Activated T-helper 17 cell treated with anti-CD3 and anti-CD28 coated beads, Interleukin-2, amount 50 U/mL, for 72 hours (primary cell): ENCODE measurements around the gene ACOT7. TPM values are rescaled to one million over a fixed set of nuclear protein-coding genes. Genes with fewer than 3 reads are reported as not detected.

Experiments
- ATAC-seq: fragments of 150-1000 bp; cut with Tn5 transposase; replicated peaks from 2 replicates; pipeline ENCODE4 v1.10.0; 2021; ENCODE audit warnings: mild to moderate bottlenecking, moderate library complexity
- H3K27ac Mint-ChIP-seq: one replicate; pipeline ENCODE4 v1.8.0; 2022; ENCODE audit warnings: mixed read lengths
- H3K27me3 Mint-ChIP-seq: one replicate; pipeline ENCODE4 v1.8.0; 2022; ENCODE audit warnings: mixed read lengths
- H3K36me3 Mint-ChIP-seq: one replicate; pipeline ENCODE4 v1.8.0; 2022; ENCODE audit warnings: low read depth, mild to moderate bottlenecking, mixed read lengths
- H3K4me1 Mint-ChIP-seq: one replicate; pipeline ENCODE4 v1.8.0; 2022; ENCODE audit warnings: mixed read lengths
- H3K4me3 Mint-ChIP-seq: one replicate; pipeline ENCODE4 v1.8.0; 2022; ENCODE audit warnings: mild to moderate bottlenecking, mixed read lengths
- H3K9me3 Mint-ChIP-seq: one replicate; pipeline ENCODE4 v1.8.0; 2022; ENCODE audit warnings: mixed read lengths
- total RNA-seq, 2 donors: library from RNA; stranded (reverse); gene quantifications; one replicate each; pipeline ENCODE4 v1.2.3, GENCODE V29; 2022

Gene ACOT7
- total RNA-seq, 2 donors from 2014 or later, result 43.5 to 96.3 TPM

DNA sequence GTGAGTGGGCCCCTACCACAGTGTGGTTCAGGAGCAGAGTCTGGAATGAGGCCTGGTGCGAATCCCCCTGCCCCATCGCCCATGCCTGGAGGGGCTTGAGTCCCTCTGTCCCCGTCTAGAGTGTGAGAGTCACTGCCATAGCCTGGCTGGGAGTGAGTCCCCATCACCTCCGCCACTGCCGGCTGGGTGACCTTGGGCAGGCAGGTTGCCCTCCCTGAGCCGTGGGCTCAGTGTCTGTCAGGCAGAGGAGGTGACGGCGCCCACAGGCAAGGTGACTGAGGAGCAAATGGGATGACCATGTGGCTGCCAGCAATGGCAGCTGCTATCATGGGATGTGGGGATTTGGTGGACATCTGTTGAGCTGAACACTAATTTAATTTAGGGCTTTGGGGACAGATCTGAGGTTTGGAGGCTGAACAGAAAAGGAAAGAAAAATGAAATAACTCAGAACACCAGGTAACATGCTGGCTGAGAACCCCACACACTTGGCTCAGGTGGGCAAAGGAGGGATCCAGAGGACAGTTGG lies 94.6 kb downstream of the ACOT7 start:
- Mint-ChIP-seq H3K27ac (no peak overlapping the region), H3K4me1 (peaks cover 6% of the 10 kb centered on the region), H3K9me3 (no peaks in the 10 kb centered on the region), H3K4me3 (no peak overlapping the region), H3K27me3 (no peaks in the 10 kb centered on the region), H3K36me3 (peaks cover 11% of the 10 kb centered on the region)
- ATAC-seq, result no peak

DNA sequence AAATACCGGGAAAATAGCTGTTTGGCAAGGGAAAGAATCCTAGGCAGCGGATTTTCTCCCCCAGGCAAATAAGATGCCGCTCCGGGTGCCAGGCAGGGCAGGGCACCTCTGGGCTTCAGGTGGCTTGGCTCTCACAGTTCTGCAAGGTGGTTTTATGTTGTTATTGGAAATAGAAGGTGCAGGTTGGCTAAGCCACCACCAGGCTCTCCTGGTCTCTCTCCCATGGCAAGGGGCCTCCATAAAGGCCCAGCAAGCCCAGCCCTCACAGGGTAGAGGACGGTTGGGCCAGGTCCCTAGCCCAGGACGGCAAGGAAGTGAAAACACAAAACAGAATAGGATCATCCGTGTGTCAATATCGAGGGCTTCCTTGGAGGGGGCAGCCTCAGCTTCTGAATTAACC lies 95.0 kb downstream of the ACOT7 start:
- no peak overlapping the region for H3K4me3 Mint-ChIP-seq
- no peak for ATAC-seq
- no peaks in the 10 kb centered on the region for H3K27me3 Mint-ChIP-seq
- peaks cover 16% of the 10 kb centered on the region for H3K36me3 Mint-ChIP-seq
- no peaks in the 10 kb centered on the region for H3K9me3 Mint-ChIP-seq
- no peak overlapping the region for H3K27ac Mint-ChIP-seq
- peaks cover 6% of the 10 kb centered on the region for H3K4me1 Mint-ChIP-seq

DNA sequence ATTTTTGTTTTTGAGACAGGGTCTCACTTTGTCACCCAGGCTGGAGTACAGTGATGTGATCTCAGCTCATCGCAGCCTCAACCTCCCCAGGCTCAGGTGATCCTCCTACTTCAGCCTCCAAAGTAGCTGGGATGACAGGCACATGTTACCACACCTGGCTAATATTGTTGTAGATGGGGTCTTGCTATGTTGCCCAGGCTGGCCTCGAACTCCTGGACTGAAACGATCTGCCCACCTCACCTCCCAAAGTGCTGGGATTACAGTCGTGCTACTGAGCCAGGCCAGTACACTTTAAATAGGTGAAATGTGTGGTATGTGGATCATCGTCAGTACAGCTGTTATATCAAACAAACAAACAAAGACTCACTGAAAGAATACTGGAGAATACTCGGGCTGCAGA lies 97.7 kb downstream of the ACOT7 start:
- no peak for ATAC-seq
- H3K9me3 Mint-ChIP-seq, result no peaks in the 10 kb centered on the region
- no peak overlapping the region for H3K4me3 Mint-ChIP-seq
- H3K27ac Mint-ChIP-seq, result no peak overlapping the region
- H3K4me1 Mint-ChIP-seq, result peaks cover 5% of the 10 kb centered on the region
- H3K27me3 Mint-ChIP-seq, result no peaks in the 10 kb centered on the region
- peaks cover 21% of the 10 kb centered on the region for H3K36me3 Mint-ChIP-seq

DNA sequence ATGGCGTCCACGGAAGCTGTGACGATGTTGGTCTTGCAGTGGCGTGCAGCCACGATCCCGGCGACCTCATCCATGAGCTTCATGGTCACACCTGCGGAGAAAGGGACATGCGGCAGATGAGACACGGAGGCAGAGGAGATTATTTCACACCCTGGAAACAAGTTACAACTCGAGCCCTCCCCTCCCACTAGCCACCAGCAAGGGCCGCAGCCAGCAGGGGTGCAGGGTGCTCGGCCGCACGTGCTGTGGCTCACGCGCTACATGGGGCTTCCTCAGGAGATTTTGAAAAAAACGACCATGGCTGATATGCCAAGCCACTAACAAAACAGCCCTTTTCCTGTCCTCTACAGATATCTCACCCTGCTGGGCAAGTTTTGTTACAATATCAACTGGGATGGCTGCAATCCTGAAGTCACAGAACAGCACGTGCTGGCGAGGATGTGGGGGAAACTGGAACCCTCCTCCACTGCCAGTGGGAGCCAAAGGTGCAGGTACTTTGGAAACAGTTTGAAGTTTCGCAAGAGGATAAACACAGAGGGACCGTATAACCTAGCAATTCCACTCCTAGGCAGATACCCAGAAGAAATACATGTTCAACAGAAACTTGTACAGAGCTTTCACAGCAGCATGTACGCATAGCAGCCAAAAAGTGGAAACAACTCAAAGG lies 98.5 kb downstream of the ACOT7 start:
- ATAC-seq, result no peak
- no peak overlapping the region for H3K4me3 Mint-ChIP-seq
- no peaks in the 10 kb centered on the region for H3K4me1 Mint-ChIP-seq
- H3K9me3 Mint-ChIP-seq, result no peaks in the 10 kb centered on the region
- H3K36me3 Mint-ChIP-seq, result peaks cover 21% of the 10 kb centered on the region
- no peak overlapping the region for H3K27ac Mint-ChIP-seq
- H3K27me3 Mint-ChIP-seq, result no peaks in the 10 kb centered on the region

DNA sequence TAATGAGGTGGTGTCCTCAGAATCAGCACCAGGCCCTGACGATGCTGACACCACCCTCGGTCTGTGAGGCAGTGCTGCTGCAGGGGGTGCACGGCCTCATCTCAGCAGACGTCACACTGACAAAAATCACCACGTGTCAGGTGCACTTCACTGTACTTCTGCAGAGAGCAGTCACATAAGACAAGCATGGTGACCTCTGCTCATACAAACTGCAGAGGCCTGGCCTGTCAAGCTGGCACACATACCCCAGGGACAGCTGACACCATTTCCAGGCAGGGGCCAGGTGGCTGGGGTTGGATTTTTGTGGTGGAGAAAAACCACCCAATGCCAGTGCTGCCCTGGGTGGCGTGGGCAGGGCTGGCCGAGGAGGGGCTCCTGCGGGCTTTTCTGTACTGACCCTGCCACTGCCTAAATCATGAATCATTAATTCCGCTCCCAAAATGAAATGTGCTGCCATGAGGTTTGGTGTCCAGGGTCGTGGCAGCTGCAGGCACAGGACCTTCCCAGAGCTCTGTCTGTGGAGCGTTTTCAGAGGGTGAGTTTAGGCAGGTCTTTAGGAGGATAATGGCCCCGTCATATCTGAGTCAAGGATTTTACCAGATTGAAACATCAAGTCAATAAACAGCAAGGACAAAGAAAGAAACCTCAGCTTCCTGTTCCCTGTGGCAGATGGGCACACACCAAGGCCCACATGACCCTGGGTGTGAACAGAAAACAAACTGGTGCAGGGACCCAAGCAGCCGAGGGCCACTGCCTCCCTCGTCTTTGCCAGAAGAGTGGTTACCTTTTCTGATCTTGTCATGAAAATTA lies 99.3 kb downstream of the ACOT7 start:
- Mint-ChIP-seq H3K27ac (no peak overlapping the region), H3K27me3 (no peaks in the 10 kb centered on the region), H3K36me3 (peaks cover 21% of the 10 kb centered on the region), H3K4me3 (no peak overlapping the region), H3K9me3 (no peaks in the 10 kb centered on the region), H3K4me1 (no peaks in the 10 kb centered on the region)
- no peak for ATAC-seq

DNA sequence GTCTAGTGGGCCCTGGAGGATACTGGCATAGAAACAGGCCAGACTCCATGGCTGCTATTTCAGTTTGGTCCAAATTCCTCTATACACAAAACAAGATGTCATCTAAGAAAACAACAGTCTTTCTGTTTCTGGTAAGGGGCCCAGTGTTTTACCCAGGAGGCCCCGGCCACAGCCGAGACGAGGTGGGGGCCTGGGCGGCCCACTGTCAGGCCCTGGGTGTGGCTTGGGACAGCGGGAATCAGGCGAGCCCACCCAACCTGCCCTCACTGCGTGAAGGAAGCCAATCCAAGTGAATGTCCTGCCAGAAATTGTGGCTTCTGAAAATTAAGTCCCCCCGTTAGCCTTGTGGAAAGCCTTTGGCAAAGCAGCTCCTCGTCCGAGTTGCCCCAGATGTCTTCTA lies 101.5 kb downstream of the ACOT7 start:
- no peak for ATAC-seq
- Mint-ChIP-seq H3K27ac (no peak overlapping the region), H3K9me3 (no peaks in the 10 kb centered on the region)

DNA sequence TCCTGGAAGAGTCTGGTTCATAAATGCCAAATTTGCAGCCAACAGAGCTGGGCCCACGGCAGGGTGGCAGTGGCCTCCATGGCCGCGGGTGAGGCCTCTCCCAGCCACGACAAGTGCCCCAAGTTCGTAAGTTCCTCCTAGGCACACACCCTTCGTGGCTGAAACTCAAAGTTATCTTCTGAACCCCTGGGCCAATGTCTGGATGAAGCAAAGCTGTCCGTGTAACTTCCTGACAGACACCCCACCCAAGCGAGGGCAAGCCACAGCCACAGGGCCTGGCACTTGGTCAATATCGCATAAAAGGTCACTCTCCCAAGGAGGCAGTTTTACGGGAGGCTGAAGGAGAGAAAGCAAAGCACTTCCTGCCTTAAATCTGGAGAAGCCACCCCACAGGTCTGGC lies 104.9 kb downstream of the ACOT7 start:
- no peak overlapping the region for H3K4me3 Mint-ChIP-seq
- H3K4me1 Mint-ChIP-seq, result no peaks in the 10 kb centered on the region
- ATAC-seq, result no peak
- no peaks in the 10 kb centered on the region for H3K27me3 Mint-ChIP-seq
- H3K9me3 Mint-ChIP-seq, result no peaks in the 10 kb centered on the region
- H3K36me3 Mint-ChIP-seq, result peaks cover 7% of the 10 kb centered on the region
- no peak overlapping the region for H3K27ac Mint-ChIP-seq

More for the DNA sequence above, 101.5 kb downstream of the ACOT7 start:
- Mint-ChIP-seq H3K27me3 (no peaks in the 10 kb centered on the region), H3K4me1 (no peaks in the 10 kb centered on the region), H3K4me3 (no peak overlapping the region), H3K36me3 (peaks cover 21% of the 10 kb centered on the region)

DNA sequence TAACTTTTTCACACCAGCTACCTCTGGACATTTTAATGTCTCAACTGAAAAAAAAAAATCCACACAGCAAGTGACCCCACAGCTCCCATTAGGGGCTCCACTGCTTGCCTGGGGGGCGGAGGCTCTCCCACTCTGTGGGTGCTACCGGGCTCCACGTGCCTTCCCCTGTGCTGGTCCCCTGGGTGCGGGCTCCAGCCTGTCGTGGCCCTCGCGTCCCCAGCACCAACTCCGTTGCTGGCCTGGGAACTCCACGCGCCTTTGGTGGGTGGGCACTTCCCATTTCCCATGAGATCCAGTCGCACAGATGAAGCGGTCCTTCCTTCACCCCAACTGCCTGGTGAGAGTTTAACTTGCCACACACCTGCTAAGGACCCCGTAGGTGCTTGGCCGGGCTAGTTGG lies 105.5 kb downstream of the ACOT7 start:
- peaks cover under 1% of the 10 kb centered on the region for H3K36me3 Mint-ChIP-seq
- H3K9me3 Mint-ChIP-seq, result no peaks in the 10 kb centered on the region
- H3K27me3 Mint-ChIP-seq, result no peaks in the 10 kb centered on the region
- H3K4me3 Mint-ChIP-seq, result no peak overlapping the region
- no peaks in the 10 kb centered on the region for H3K4me1 Mint-ChIP-seq
- ATAC-seq, result no peak
- no peak overlapping the region for H3K27ac Mint-ChIP-seq

DNA sequence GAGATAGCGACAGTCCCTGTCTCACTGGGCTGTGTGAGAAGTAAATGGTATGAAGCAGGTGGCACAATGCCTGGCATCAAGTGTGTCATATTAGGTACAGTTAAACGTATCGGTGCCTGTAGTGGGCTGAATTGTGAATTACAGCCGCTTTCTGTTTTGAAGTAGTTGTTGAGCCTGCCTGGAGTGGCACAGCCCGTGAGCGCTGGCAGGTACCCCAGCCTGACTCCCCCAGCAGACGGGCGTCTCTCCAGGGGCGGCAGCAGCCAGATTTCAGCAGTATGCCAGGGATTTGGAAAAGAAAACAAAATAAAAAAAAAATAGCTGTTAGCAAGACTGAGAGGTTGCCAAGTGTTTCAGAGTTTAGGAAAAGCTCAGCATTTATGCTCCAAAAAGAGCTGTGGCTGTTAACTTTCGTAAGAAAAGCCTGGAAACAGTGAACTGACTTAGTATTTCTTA lies 106.1 kb downstream of the ACOT7 start:
- H3K27me3 Mint-ChIP-seq, result no peaks in the 10 kb centered on the region
- H3K4me1 Mint-ChIP-seq, result no peaks in the 10 kb centered on the region
- no peak overlapping the region for H3K4me3 Mint-ChIP-seq
- H3K9me3 Mint-ChIP-seq, result no peaks in the 10 kb centered on the region
- no peak overlapping the region for H3K27ac Mint-ChIP-seq
- H3K36me3 Mint-ChIP-seq, result no peaks in the 10 kb centered on the region
- no peak for ATAC-seq

DNA sequence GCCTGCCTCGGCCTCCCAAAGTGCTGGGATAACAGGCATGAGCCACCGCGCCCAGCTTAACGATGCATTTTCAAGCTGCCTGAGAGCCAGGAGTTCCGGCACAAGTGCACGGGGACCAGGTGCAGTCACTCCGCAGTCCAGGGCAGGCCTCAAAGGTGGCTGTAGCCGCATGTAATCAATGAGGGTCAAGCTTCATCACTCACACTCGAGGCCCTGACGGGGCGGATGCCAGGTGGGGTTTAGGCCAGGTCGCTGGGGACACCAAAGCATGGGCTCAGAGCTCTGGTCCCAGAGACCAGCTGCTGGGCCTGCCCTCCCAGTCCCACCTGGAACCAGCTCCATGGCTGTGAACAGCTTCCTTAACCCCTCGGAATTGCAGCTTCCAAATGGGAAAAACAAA lies 106.5 kb downstream of the ACOT7 start:
- Mint-ChIP-seq H3K4me1 (no peaks in the 10 kb centered on the region), H3K9me3 (no peaks in the 10 kb centered on the region), H3K27me3 (no peaks in the 10 kb centered on the region), H3K27ac (no peak overlapping the region), H3K36me3 (no peaks in the 10 kb centered on the region), H3K4me3 (no peak overlapping the region)
- ATAC-seq, result no peak

DNA sequence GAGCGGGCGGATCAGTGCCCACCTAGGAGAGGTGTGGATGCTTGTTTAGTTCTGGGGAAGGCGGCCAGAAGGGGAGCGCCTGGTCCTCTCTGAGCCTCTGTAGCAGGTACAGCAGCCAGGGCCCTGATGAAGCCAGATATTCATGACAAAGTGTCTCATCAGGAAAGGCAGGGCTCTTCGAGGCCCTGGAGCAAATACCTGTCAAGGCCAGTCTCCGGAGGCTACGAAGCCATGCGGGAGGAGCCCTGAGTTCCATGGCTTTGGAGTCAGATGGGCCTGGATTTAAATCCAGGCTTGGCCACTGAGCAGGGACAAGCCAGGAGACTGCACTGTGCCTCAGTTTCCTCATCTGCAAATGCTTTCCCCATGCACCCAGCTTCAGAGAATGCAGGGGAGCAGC lies 107.3 kb downstream of the ACOT7 start:
- no peak overlapping the region for H3K27ac Mint-ChIP-seq
- no peak overlapping the region for H3K4me3 Mint-ChIP-seq
- no peaks in the 10 kb centered on the region for H3K36me3 Mint-ChIP-seq
- ATAC-seq, result no peak
- H3K27me3 Mint-ChIP-seq, result no peaks in the 10 kb centered on the region
- no peaks in the 10 kb centered on the region for H3K9me3 Mint-ChIP-seq
- H3K4me1 Mint-ChIP-seq, result no peaks in the 10 kb centered on the region

DNA sequence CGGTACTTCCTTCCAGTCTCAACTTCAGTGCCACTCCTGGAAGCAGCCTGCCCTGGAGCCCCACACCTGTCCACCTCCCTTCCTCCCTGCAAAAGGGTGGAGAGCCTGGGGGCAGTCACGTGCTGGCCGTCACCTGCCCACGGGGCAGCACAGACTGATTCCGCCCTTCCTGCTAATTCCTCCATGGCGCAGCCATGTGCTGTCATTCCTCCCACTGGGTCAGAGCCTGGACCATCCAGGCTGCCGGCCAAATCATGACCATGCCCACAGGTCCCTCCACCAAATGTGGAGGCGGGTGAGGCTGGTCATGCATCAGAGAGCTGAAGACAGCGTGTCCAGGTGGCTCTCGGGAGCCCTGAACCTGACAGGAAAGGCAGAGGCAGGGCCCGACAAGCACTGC lies 108.2 kb downstream of the ACOT7 start:
- Mint-ChIP-seq H3K27ac (no peak overlapping the region), H3K9me3 (no peaks in the 10 kb centered on the region), H3K36me3 (no peaks in the 10 kb centered on the region), H3K4me3 (no peak overlapping the region), H3K4me1 (no peaks in the 10 kb centered on the region), H3K27me3 (no peaks in the 10 kb centered on the region)
- ATAC-seq, result no peak

DNA sequence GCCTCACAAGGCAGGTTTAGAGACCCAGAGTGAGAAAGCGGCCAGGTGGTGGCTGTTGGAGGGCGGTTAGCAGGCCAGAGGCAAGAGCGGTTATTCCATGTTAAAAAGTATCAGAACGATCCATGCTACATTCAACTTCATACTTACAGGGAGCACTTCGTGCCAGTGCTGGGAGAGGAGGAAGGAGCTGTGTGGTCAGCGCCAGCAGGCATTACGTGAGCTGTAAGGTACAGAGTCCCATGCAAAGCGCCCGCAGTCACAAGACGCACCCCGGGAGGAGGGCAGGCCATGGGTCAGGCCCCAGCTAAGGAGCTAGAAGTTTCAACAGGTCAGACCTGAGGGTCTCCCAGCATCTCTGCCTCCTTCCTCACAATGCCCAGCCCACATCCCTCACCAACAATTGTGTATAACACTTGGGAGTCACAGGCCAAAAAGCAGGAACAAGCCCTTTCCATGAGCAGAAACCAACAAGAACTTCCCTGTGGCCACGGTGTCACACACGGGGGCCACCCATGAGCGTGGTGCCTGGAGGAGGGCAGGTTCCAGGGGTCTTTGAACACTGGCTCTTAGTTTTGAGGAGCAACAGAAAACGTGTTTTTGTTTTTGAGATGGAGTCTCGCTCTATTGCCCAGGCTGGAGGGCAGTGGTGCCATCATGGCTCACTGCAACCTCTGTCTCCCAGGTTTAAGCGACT lies 110.8 kb downstream of the ACOT7 start:
- H3K9me3 Mint-ChIP-seq, result no peaks in the 10 kb centered on the region
- ATAC-seq, result no peak
- H3K4me3 Mint-ChIP-seq, result no peak overlapping the region
- H3K4me1 Mint-ChIP-seq, result no peaks in the 10 kb centered on the region
- H3K36me3 Mint-ChIP-seq, result no peaks in the 10 kb centered on the region
- H3K27me3 Mint-ChIP-seq, result no peaks in the 10 kb centered on the region
- H3K27ac Mint-ChIP-seq, result no peak overlapping the region

DNA sequence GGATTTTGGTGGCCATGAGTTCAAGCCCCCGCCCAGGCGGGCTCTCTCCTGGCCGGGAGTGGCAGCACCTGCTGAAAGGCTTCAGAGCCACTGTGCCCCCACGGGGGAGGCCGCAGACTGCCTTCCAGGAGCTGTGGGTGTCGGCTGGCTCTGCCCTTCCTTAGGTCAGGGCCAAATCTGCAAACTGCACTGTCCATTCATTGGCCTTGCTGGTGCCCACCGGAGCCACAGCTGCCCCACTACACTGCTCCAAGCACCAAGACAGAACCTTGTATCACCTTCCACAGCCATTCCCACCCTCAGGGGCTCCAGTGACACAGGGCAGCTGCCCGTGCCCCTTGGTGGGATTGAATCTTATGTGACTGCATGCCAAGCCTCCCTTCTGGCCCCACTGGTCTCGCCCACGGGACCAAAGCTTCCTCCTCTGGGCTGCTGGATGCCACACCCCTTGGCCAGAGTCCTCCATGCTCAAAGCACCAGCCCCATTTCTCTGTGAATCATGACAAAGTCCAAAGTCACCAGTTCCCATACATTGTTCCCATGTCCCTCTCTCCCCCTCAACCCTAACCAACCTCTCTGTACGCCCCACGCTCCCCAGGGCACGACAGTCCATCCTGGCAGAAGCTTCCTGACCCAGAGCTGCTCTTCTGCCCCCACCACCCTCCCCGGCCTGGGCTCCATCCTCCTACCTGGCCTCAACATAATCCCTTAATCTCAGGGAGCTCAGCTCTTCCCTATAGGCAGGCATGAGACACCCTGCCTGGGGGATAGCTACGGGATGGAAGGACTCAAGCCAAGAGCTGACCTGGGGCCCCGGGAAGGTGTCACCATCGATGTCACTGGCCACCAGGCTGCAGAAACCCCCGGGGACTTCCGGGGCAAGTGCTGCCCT lies 111.8 kb downstream of the ACOT7 start:
- Mint-ChIP-seq H3K27ac (no peak overlapping the region), H3K27me3 (no peaks in the 10 kb centered on the region), H3K4me3 (no peak overlapping the region), H3K36me3 (no peaks in the 10 kb centered on the region), H3K9me3 (no peaks in the 10 kb centered on the region), H3K4me1 (no peaks in the 10 kb centered on the region)
- no peak for ATAC-seq
